ENCODE measurements around the gene SV2C. TPM values are rescaled to one million over a fixed set of nuclear protein-coding genes. Genes with fewer than 3 reads are reported as not detected.

SV2C gene
- polyA plus RNA-seq, 1 donor (not counting 4 experiments of a cell fraction or from before 2014, with no cell fraction given), result 0.34 TPM

GRCh38 chr5:76099756-76100155, 16.6 kb downstream of the SV2C start:
- no peak overlapping the region for H2AFZ ChIP-seq (ENCODE audit: control insufficient read depth, low read length)
- DNase-seq (ENCODE audit: low read depth, low spot score) (no peak), FAIRE-seq (no peak)
- H3K4me3 ChIP-seq (ENCODE audit: control insufficient read depth in 2 of 3, extremely low read depth in 1 of 3, insufficient read depth in 2 of 3, low read depth in 1 of 3, low read length in 3 of 3), result no peak overlapping the region
- dilution Hi-C loops (cut with MboI; ENCODE audit: extremely low pct_ligation_motif_present, low sequenced_read_pairs), result no loop called here
- no peaks in the 10 kb centered on the region for H3K9me3 ChIP-seq (ENCODE audit: control insufficient read depth, low read depth, low read length)
- H3K27me3 ChIP-seq (ENCODE audit: control insufficient read depth, extremely low read depth, insufficient read depth, low read length), result no peaks in the 10 kb centered on the region
- no peak overlapping the region for H3K9ac ChIP-seq (ENCODE audit: control insufficient read depth, extremely low read depth, insufficient read depth, low read length)
- no peak overlapping the region for H3K4me2 ChIP-seq (ENCODE audit: control insufficient read depth, extremely low read depth, insufficient read depth, low read depth, low read length)
- H3K36me3 ChIP-seq (ENCODE audit: control insufficient read depth in 2 of 2, extremely low read depth in 1 of 2, insufficient read depth in 2 of 2, low read length in 2 of 2), result no peaks in the 10 kb centered on the region
- H3K4me1 ChIP-seq (ENCODE audit: control insufficient read depth, extremely low read depth, insufficient read depth, low read length), result no peaks in the 10 kb centered on the region
- H3K27ac ChIP-seq (ENCODE audit: control insufficient read depth, insufficient read depth, low read length), result no peak overlapping the region
- TF ChIP-seq CTCF (optimal IDR thresholded peaks at IDR 0.05 in 1 of 3, IDR thresholded peaks at IDR 0.05 in 1 of 3, conservative IDR thresholded peaks at IDR 0.05 in 1 of 3; ENCODE audit: extremely low read depth in 1 of 3, insufficient read depth in 2 of 3, low read length in 3 of 3) (no peak), EZH2 (IDR thresholded peaks at IDR 0.05; ENCODE audit: low read length) (no peak)
- no peaks in the 10 kb centered on the region for H3K79me2 ChIP-seq (ENCODE audit: control insufficient read depth, insufficient read depth, low read length)
- H3K9me1 ChIP-seq (ENCODE audit: control insufficient read depth, extremely low read depth, insufficient read depth, low read length), result no peaks in the 10 kb centered on the region
- no peaks in the 10 kb centered on the region for H4K20me1 ChIP-seq (ENCODE audit: control insufficient read depth, extremely low read depth, insufficient read depth, low read length)

- DNase-seq (ENCODE audit: low read depth, low spot score), result no peak
- Histone ChIP-seq H3K4me3 (ENCODE audit: control insufficient read depth in 2 of 3, extremely low read depth in 1 of 3, insufficient read depth in 2 of 3, low read depth in 1 of 3, low read length in 3 of 3) (no peak overlapping the region), H3K4me2 (ENCODE audit: control insufficient read depth, extremely low read depth, insufficient read depth, low read depth, low read length) (no peak overlapping the region), H4K20me1 (ENCODE audit: control insufficient read depth, extremely low read depth, insufficient read depth, low read length) (no peaks in the 10 kb centered on the region), H3K36me3 (ENCODE audit: control insufficient read depth in 2 of 2, extremely low read depth in 1 of 2, insufficient read depth in 2 of 2, low read length in 2 of 2) (no peaks in the 10 kb centered on the region), H3K27me3 (ENCODE audit: control insufficient read depth, extremely low read depth, insufficient read depth, low read length) (no peaks in the 10 kb centered on the region), H2AFZ (ENCODE audit: control insufficient read depth, low read length) (no peak overlapping the region), H3K9me1 (ENCODE audit: control insufficient read depth, extremely low read depth, insufficient read depth, low read length) (no peaks in the 10 kb centered on the region), H3K27ac (ENCODE audit: control insufficient read depth, insufficient read depth, low read length) (no peak overlapping the region), H3K9me3 (ENCODE audit: control insufficient read depth, low read depth, low read length) (no peaks in the 10 kb centered on the region), H3K79me2 (ENCODE audit: control insufficient read depth, insufficient read depth, low read length) (no peaks in the 10 kb centered on the region), H3K9ac (ENCODE audit: control insufficient read depth, extremely low read depth, insufficient read depth, low read length) (no peak overlapping the region), H3K4me1 (ENCODE audit: control insufficient read depth, extremely low read depth, insufficient read depth, low read length) (no peaks in the 10 kb centered on the region)
- no peak for FAIRE-seq
- dilution Hi-C loops (cut with MboI; ENCODE audit: extremely low pct_ligation_motif_present, low sequenced_read_pairs), result no loop called here
- TF ChIP-seq CTCF (optimal IDR thresholded peaks at IDR 0.05 in 1 of 3, IDR thresholded peaks at IDR 0.05 in 1 of 3, conservative IDR thresholded peaks at IDR 0.05 in 1 of 3; ENCODE audit: extremely low read depth in 1 of 3, insufficient read depth in 2 of 3, low read length in 3 of 3) (no peak), EZH2 (IDR thresholded peaks at IDR 0.05; ENCODE audit: low read length) (no peak)
Measured at GRCh38 chr5:76104027-76104426, 20.8 kb downstream of the SV2C start.

Data from keratinocyte (primary cell).